HCT116 (cell line): ENCODE data around the gene PCCB. TPM values are rescaled to one million over a fixed set of nuclear protein-coding genes. Genes with fewer than 3 reads are reported as not detected.

ENCODE experiments used
- ATAC-seq: fragments of 200-7000 bp; cut with Tn5 transposase; 2 replicates; pipeline ENCODE4 v1.9.1; 2020; ENCODE audit warnings: mild to moderate bottlenecking, moderate library complexity
- BruUV-seq: library from RNA; stranded (reverse); fragments of 400-500 nt; replicated peaks from 2 replicates; lab custom pipeline; 2021; lab: Mats Ljungman, UMichigan
- CTCF ChIA-PET: fragments of 300-600 bp; sonication (Branson Sonifier 250); formaldehyde crosslinking; loops from one replicate; lab custom pipeline; 2021; ENCODE audit warnings: antibody characterized with exemption; lab: Charles Lee
- POLR2A ChIA-PET: fragments of 300-600, 350-600 bp; sonication (Branson Sonifier 250); formaldehyde crosslinking; loops from one replicate; lab custom pipeline; 2021; ENCODE audit warnings: antibody characterized with exemption; lab: Charles Lee
- RAD21 ChIA-PET, 2 experiments: fragments of 300-600 bp; sonication (Branson Sonifier 250); formaldehyde crosslinking; loops; one replicate each; lab custom pipeline; 2023; ENCODE audit warnings: low total read pairs in 2 of 2; ENCODE audit not compliant: uncharacterized antibody in 2 of 2, unreplicated experiment in 2 of 2, low non-redundant PET in 1 of 2; lab: Charles Lee
- DNase-seq: peaks from one replicate; pipeline ENCODE4 v3.0.0-alpha.2; 2010; ENCODE audit warnings: low read depth, low spot score
- H2AFZ ChIP-seq: fragments of 200-600 bp; shearing (Covaris generic), sonication (generic); 2 replicates; pipeline ENCODE4 v1.6.1; 2017; ENCODE audit warnings: low read depth, mixed run types, mixed read lengths, antibody characterized with exemption, low read length; ENCODE audit not compliant: poor library complexity, severe bottlenecking
- H3K27ac ChIP-seq: 2 replicates; pipeline ENCODE4 v1.5.1; 2012; ENCODE audit warnings: low read depth, low read length
- H3K27me3 ChIP-seq: fragments of 200-600 bp; sonication (generic); 2 replicates; pipeline ENCODE4 v1.6.1; 2016; ENCODE audit warnings: mixed run types, low read length, mixed read lengths; ENCODE audit not compliant: insufficient read depth
- H3K36me3 ChIP-seq, 2 experiments: fragments of 200-500 bp in 1 of 2; fragments of 200-600 bp in 1 of 2; sonication (Bioruptor generic) in 1 of 2; sonication (generic) in 1 of 2; 2 replicates each; pipeline versions ENCODE4 v1.5.1 to v1.6.1; 2014 to 2016; ENCODE audit warnings: low read length in 2 of 2, inconsistent platforms in 1 of 2, mixed read lengths in 1 of 2, mixed run types in 1 of 2; ENCODE audit not compliant: insufficient read depth in 2 of 2, control insufficient read depth in 1 of 2
- H3K4me1 ChIP-seq, 2 experiments: fragments of 200-600 bp in 1 of 2; sonication (generic) in 1 of 2; 2 replicates each; pipeline versions ENCODE4 v1.5.1 to v1.6.1; 2012 to 2017; ENCODE audit warnings: low read length in 2 of 2, inconsistent platforms in 1 of 2, mild to moderate bottlenecking in 1 of 2, mixed read lengths in 1 of 2, mixed run types in 1 of 2, moderate library complexity in 1 of 2; ENCODE audit not compliant: insufficient read depth in 2 of 2, control insufficient read depth in 1 of 2
- H3K4me2 ChIP-seq: fragments of 200-600 bp; sonication (generic); 2 replicates; pipeline ENCODE4 v1.6.1; 2017; ENCODE audit warnings: mixed run types, low read length, mixed read lengths
- H3K4me3 ChIP-seq, 2 experiments: fragments of 200-600 bp in 1 of 2; sonication (generic) in 1 of 2; replicated peaks in 1 of 2; 2 replicates each; pipeline ENCODE4 v1.5.1; 2011 to 2016; ENCODE audit warnings: low read length in 2 of 2, control low read depth in 1 of 2, low read depth in 1 of 2, mild to moderate bottlenecking in 1 of 2, mixed read lengths in 1 of 2, mixed run types in 1 of 2
- H3K79me2 ChIP-seq: fragments of 200-600 bp; sonication (generic); 2 replicates; pipeline ENCODE4 v1.6.1; 2017; ENCODE audit warnings: mild to moderate bottlenecking, mixed run types, low read length, moderate library complexity, mixed read lengths; ENCODE audit not compliant: insufficient read depth
- H3K9ac ChIP-seq: fragments of 200-600 bp; sonication (generic); 2 replicates; pipeline ENCODE4 v1.6.1; 2016; ENCODE audit warnings: low read length, mixed read lengths
- H3K9me2 ChIP-seq: fragments of 200-600 bp; sonication (generic), shearing (Covaris generic); 2 replicates; pipeline ENCODE4 v1.6.1; 2017; ENCODE audit warnings: mixed run types, mild to moderate bottlenecking, moderate library complexity; ENCODE audit not compliant: insufficient read depth
- H3K9me3 ChIP-seq, 2 experiments: fragments of 200-500 bp in 1 of 2; fragments of 200-600 bp in 1 of 2; sonication (Bioruptor generic) in 1 of 2; sonication (generic) in 1 of 2; 2 replicates each; pipeline ENCODE4 v1.6.1; 2014 to 2017; ENCODE audit warnings: low read length in 2 of 2, mixed read lengths in 2 of 2, inconsistent platforms in 1 of 2, low read depth in 1 of 2, mild to moderate bottlenecking in 1 of 2, mixed run types in 1 of 2, moderate library complexity in 1 of 2; ENCODE audit not compliant: control insufficient read depth in 1 of 2, insufficient read depth in 1 of 2
- H4K20me1 ChIP-seq: fragments of 200-600 bp; sonication (generic), shearing (Covaris generic); 2 replicates; pipeline ENCODE4 v1.6.1; 2017; ENCODE audit warnings: mixed run types, mild to moderate bottlenecking, moderate library complexity; ENCODE audit not compliant: insufficient read depth
- CBX3 ChIP-seq: IDR thresholded peaks from 2 replicates; pipeline ENCODE4 v1.6.1; 2012; ENCODE audit warnings: low read depth
- CEBPB ChIP-seq: IDR thresholded peaks from 2 replicates; pipeline ENCODE4 v1.6.1; 2012; ENCODE audit warnings: low read depth
- CTCF ChIP-seq, 3 experiments: fragments of 200-600 bp in 1 of 3; sonication (generic) in 1 of 3; IDR thresholded peaks in 2 of 3; conservative IDR thresholded peaks in 1 of 3; 2 replicates each; pipeline ENCODE4 v1.5.1; 2012 to 2017; ENCODE audit warnings: low read depth in 2 of 3, low read length in 2 of 3, antibody characterized with exemption in 1 of 3, borderline replicate concordance in 1 of 3, control low read depth in 1 of 3, mild to moderate bottlenecking in 1 of 3, mixed read lengths in 1 of 3, mixed run types in 1 of 3, moderate library complexity in 1 of 3; ENCODE audit not compliant: insufficient read depth in 1 of 3
- EGR1 ChIP-seq: IDR thresholded peaks from 2 replicates; pipeline ENCODE4 v1.6.1; 2012; ENCODE audit warnings: low read depth
- ELF1 ChIP-seq: IDR thresholded peaks from 2 replicates; pipeline ENCODE4 v1.6.1; 2012; ENCODE audit warnings: low read depth, borderline replicate concordance
- EZH2 ChIP-seq: fragments of 200-600 bp; sonication (generic); IDR thresholded peaks from 2 replicates; pipeline ENCODE4 v1.6.1; 2017; ENCODE audit warnings: antibody characterized with exemption, mixed run types
- EZH2phosphoT487 ChIP-seq: fragments of 200-600 bp; IDR thresholded peaks from 2 replicates; pipeline ENCODE4 v1.6.1; 2018; ENCODE audit warnings: antibody characterized with exemption, borderline replicate concordance
- FOSL1 ChIP-seq: IDR thresholded peaks from 2 replicates; pipeline ENCODE4 v1.6.1; 2012; ENCODE audit warnings: low read depth
- JUND ChIP-seq: IDR thresholded peaks from 2 replicates; pipeline ENCODE4 v1.6.1; 2012
- POLR2A ChIP-seq: IDR thresholded peaks from 2 replicates; pipeline ENCODE4 v1.7.0; 2011; ENCODE audit warnings: borderline replicate concordance; ENCODE audit not compliant: insufficient read depth, insufficient read length; ENCODE audit errors: extremely low read depth
- POLR2AphosphoS5 ChIP-seq: IDR thresholded peaks from 2 replicates; pipeline ENCODE4 v1.6.1; 2011; ENCODE audit warnings: mild to moderate bottlenecking, low read depth, low read length, moderate library complexity
- RAD21 ChIP-seq: IDR thresholded peaks from 2 replicates; pipeline ENCODE4 v1.6.1; 2012; ENCODE audit warnings: low read depth, mild to moderate bottlenecking
- SIN3A ChIP-seq: IDR thresholded peaks from 2 replicates; pipeline ENCODE4 v1.6.1; 2012; ENCODE audit warnings: low read depth
- SP1 ChIP-seq: IDR thresholded peaks from 2 replicates; pipeline ENCODE4 v1.6.1; 2012; ENCODE audit warnings: low read depth
- SRF ChIP-seq: IDR thresholded peaks from 2 replicates; pipeline ENCODE4 v1.6.1; 2012; ENCODE audit warnings: low read depth
- TCF7L2 ChIP-seq: IDR thresholded peaks from 2 replicates; pipeline ENCODE4 v1.7.0; 2011; ENCODE audit warnings: borderline replicate concordance, inconsistent platforms; ENCODE audit not compliant: insufficient read depth, insufficient read length; ENCODE audit errors: extremely low read depth
- intact Hi-C: fragments of 100-400 bp; cut with micrococcal nuclease; formaldehyde crosslinking; loops from 2 replicates; pipeline ENCODE4 v1.10.0; 2022
- total RNA-seq: library from RNA; stranded (reverse); gene quantifications from one replicate; pipeline ENCODE4 v1.2.1, GENCODE V29; 2021; ENCODE audit not compliant: unreplicated experiment
- TF ChIP-seq, protein P1 (sequence below): IDR thresholded peaks from 2 replicates; pipeline ENCODE4 v1.6.1; 2012; ENCODE audit warnings: low read depth
- TF ChIP-seq, protein P2 (sequence below): IDR thresholded peaks from 2 replicates; pipeline ENCODE4 v1.6.1; 2012

PCCB gene
- total RNA-seq, 1 experiment from 2014 or later, result 48.9 TPM

GRCh38 chr3:136279092-136279491 is 29.0 kb downstream of the PCCB start:
- Histone ChIP-seq H3K79me2 (peaks cover 5% of the 10 kb centered on the region; the same call in 1 of the 2 replicates), H3K9me2 (no peaks in the 10 kb centered on the region; the same call in 1 of the 2 replicates), H3K27ac (no peak overlapping the region)
- intact Hi-C loops, result no loop called here
- no TSS peak for BruUV-seq
- TF ChIP-seq SRF, result no peak
- no peak for TF ChIP-seq EZH2
- no peak for TF ChIP-seq POLR2A
- no peak for TF ChIP-seq EGR1
- TF ChIP-seq ELF1, result no peak
- TF ChIP-seq JUND, result no peak
- no peak for TF ChIP-seq EZH2phosphoT487
- TF ChIP-seq SP1, result no peak
- TF ChIP-seq RAD21, result no peak
- no peak for TF ChIP-seq SIN3A
- no peak for TF ChIP-seq POLR2AphosphoS5
- no peak for TF ChIP-seq CBX3
- TF ChIP-seq, protein P1, sequence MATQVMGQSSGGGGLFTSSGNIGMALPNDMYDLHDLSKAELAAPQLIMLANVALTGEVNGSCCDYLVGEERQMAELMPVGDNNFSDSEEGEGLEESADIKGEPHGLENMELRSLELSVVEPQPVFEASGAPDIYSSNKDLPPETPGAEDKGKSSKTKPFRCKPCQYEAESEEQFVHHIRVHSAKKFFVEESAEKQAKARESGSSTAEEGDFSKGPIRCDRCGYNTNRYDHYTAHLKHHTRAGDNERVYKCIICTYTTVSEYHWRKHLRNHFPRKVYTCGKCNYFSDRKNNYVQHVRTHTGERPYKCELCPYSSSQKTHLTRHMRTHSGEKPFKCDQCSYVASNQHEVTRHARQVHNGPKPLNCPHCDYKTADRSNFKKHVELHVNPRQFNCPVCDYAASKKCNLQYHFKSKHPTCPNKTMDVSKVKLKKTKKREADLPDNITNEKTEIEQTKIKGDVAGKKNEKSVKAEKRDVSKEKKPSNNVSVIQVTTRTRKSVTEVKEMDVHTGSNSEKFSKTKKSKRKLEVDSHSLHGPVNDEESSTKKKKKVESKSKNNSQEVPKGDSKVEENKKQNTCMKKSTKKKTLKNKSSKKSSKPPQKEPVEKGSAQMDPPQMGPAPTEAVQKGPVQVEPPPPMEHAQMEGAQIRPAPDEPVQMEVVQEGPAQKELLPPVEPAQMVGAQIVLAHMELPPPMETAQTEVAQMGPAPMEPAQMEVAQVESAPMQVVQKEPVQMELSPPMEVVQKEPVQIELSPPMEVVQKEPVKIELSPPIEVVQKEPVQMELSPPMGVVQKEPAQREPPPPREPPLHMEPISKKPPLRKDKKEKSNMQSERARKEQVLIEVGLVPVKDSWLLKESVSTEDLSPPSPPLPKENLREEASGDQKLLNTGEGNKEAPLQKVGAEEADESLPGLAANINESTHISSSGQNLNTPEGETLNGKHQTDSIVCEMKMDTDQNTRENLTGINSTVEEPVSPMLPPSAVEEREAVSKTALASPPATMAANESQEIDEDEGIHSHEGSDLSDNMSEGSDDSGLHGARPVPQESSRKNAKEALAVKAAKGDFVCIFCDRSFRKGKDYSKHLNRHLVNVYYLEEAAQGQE, result no peak
- TF ChIP-seq CTCF (IDR thresholded peaks at IDR 0.05 in 2 of 3, conservative IDR thresholded peaks at IDR 0.05 in 1 of 3; ENCODE audit: borderline replicate concordance in 1 of 3, insufficient read depth in 1 of 3, low read depth in 2 of 3, low read length in 2 of 3), result no peak
- TF ChIP-seq TCF7L2, result no peak
- TF ChIP-seq, protein P2, sequence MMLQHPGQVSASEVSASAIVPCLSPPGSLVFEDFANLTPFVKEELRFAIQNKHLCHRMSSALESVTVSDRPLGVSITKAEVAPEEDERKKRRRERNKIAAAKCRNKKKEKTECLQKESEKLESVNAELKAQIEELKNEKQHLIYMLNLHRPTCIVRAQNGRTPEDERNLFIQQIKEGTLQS, result no peak
- no peak for TF ChIP-seq FOSL1
- no peak for TF ChIP-seq CEBPB
- TF ChIP-seq, all 23 proteins: peak for 0
- Histone ChIP-seq H3K9me3 (peaks cover 8 to 9% of the 10 kb centered on the region in 2 experiments; a peak in 2 of 4 replicates), H4K20me1 (no peaks in the 10 kb centered on the region), H3K4me3 (no peak overlapping the region), H3K27me3 (no peaks in the 10 kb centered on the region), H3K4me2 (no peak overlapping the region), H3K4me1 (no peaks in the 10 kb centered on the region), H3K36me3 (peaks cover 0 to 6% of the 10 kb centered on the region in 2 experiments; a peak in 1 of 4 replicates), H2AFZ (no peak overlapping the region), H3K9ac (no peak overlapping the region)
- DNase-seq, result no peak
- RAD21 ChIA-PET, result no interaction called here
- CTCF ChIA-PET, result no interaction called here
- no peak for ATAC-seq
- POLR2A ChIA-PET, result no interaction called here
